SU-DHL-6 (cell line): Measurements from ENCODE around the gene WBP4.

ENCODE experiments used
- CTCF ChIP-seq: fragments of 200-600 bp; sonication (generic); IDR thresholded peaks from one replicate; pipeline ENCODE4 v1.5.1; 2017; ENCODE audit warnings: antibody characterized with exemption, mild to moderate bottlenecking, low read length, moderate library complexity; ENCODE audit not compliant: insufficient read depth, poor library complexity, severe bottlenecking
- EZH2phosphoT487 ChIP-seq: fragments of 200-600 bp; sonication (generic), shearing (Covaris generic); conservative IDR thresholded peaks from 2 replicates; pipeline ENCODE4 v1.6.1; 2018; ENCODE audit warnings: mild to moderate bottlenecking, antibody characterized with exemption, low read length, moderate library complexity, mixed read lengths

GRCh38 chr13:41028051-41028450 is 33.3 kb upstream of the WBP4 start:
- TF ChIP-seq CTCF (no peak), EZH2phosphoT487 (no peak)
